Neural progenitor cell (in vitro differentiated cells): ENCODE results near the gene XPNPEP2. TPM values are rescaled to one million over a fixed set of nuclear protein-coding genes. Genes with fewer than 3 reads are reported as not detected.

Experiments
- DNase-seq: peaks from one replicate; pipeline ENCODE4 v3.0.0-alpha.2; 2016; ENCODE audit warnings: low spot score
- H2AFZ ChIP-seq: fragments of 200-600 bp; sonication (generic); replicated peaks from 2 replicates; pipeline ENCODE4 v1.6.1; 2016; ENCODE audit warnings: antibody characterized with exemption
- H3F3A ChIP-seq: fragments of 200-600 bp; sonication (generic); 2 replicates; pipeline ENCODE4 v1.6.1; 2016; ENCODE audit warnings: antibody characterized with exemption, low read depth
- H3K27ac ChIP-seq: fragments of 200-600 bp; sonication (generic); 2 replicates; pipeline ENCODE4 v1.5.1; 2016; ENCODE audit warnings: mild to moderate bottlenecking
- H3K27me3 ChIP-seq: fragments of 200-600 bp; sonication (generic); 2 replicates; pipeline ENCODE4 v1.6.1; 2016; ENCODE audit warnings: mild to moderate bottlenecking, moderate library complexity
- H3K36me3 ChIP-seq: fragments of 200-600 bp; sonication (generic); 2 replicates; pipeline ENCODE4 v1.5.1; 2016
- H3K4me1 ChIP-seq: fragments of 200-600 bp; sonication (generic); 2 replicates; pipeline ENCODE4 v1.6.1; 2016; ENCODE audit warnings: mixed run types
- H3K4me2 ChIP-seq: fragments of 200-600 bp; sonication (generic); 2 replicates; pipeline ENCODE4 v1.6.1; 2016
- H3K4me3 ChIP-seq: fragments of 200-600 bp; sonication (generic); 2 replicates; pipeline ENCODE4 v1.5.1; 2016
- H3K79me2 ChIP-seq: fragments of 200-600 bp; sonication (generic); 2 replicates; pipeline ENCODE4 v1.6.1; 2016; ENCODE audit warnings: low read depth
- H3K9ac ChIP-seq: fragments of 200-600 bp; sonication (generic); 2 replicates; pipeline ENCODE4 v1.6.1; 2016
- H3K9me3 ChIP-seq: fragments of 200-600 bp; sonication (generic); 2 replicates; pipeline ENCODE4 v1.5.1; 2016; ENCODE audit warnings: low read depth
- H4K20me1 ChIP-seq: fragments of 200-600 bp; sonication (generic); 2 replicates; pipeline ENCODE4 v1.6.1; 2016; ENCODE audit warnings: low read depth
- H3K27ac Mint-ChIP-seq: 3 replicates; pipeline ENCODE4 v1.8.0; 2021; ENCODE audit warnings: mixed read lengths
- H3K27me3 Mint-ChIP-seq: 2 replicates; pipeline ENCODE4 v1.8.0; 2022; ENCODE audit warnings: low read depth, mild to moderate bottlenecking, inconsistent platforms, moderate library complexity, mixed read lengths; ENCODE audit not compliant: insufficient read depth
- H3K36me3 Mint-ChIP-seq: 3 replicates; pipeline ENCODE4 v1.8.0; 2021; ENCODE audit warnings: mixed read lengths
- H3K4me1 Mint-ChIP-seq: 3 replicates; pipeline ENCODE4 v1.8.0; 2021; ENCODE audit warnings: mixed read lengths
- H3K4me3 Mint-ChIP-seq: 3 replicates; pipeline ENCODE4 v1.8.0; 2021; ENCODE audit warnings: mild to moderate bottlenecking, moderate library complexity, mixed read lengths
- H3K9me3 Mint-ChIP-seq: 3 replicates; pipeline ENCODE4 v1.8.0; 2020; ENCODE audit warnings: mixed read lengths
- EZH2 ChIP-seq: fragments of 200-600 bp; sonication (generic); IDR thresholded peaks from 2 replicates; pipeline ENCODE4 v1.6.1; 2017; ENCODE audit warnings: antibody characterized with exemption, mild to moderate bottlenecking, moderate library complexity
- EZH2phosphoT487 ChIP-seq: fragments of 200-600 bp; sonication (generic); IDR thresholded peaks from 2 replicates; pipeline ENCODE4 v1.6.1; 2017; ENCODE audit warnings: antibody characterized with exemption
- total RNA-seq: library from RNA; depleted of rRNA; stranded (reverse); fragments of >200 nt; gene quantifications from 2 replicates; pipeline ENCODE4 v1.2.3, GENCODE V29; 2015; ENCODE audit warnings: low replicate concordance
- TF ChIP-seq, protein P1 (sequence below): fragments of 200-600 bp; sonication (generic); IDR thresholded peaks from 2 replicates; pipeline ENCODE4 v1.5.1; 2017; ENCODE audit warnings: antibody characterized with exemption, mild to moderate bottlenecking

Gene XPNPEP2
- total RNA-seq, 1 donor from 2014 or later = 1.7 TPM

DNA sequence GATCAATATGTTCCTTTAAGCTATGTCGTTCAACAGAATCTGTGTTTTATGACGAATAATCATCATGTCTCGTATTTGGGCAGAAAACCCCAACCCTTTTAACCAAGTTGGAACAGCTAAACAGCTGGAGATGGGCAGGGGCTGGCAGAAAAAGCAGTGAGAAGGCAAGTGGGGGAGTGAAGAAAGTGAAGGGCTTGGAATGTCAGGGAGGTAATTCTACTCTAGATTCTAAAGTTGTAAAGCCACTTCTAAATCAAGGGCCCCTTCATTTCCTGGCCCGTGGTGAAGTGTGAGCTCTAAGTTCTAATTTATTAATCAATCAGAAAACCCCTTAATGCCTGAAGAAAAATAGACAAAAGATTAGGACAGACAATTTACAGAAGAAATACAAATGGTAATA, 61.4 kb downstream of the XPNPEP2 start:
- peaks cover 5% of the 10 kb centered on the region for H3K4me1 ChIP-seq
- H3K4me3 Mint-ChIP-seq = no peak overlapping the region
- DNase-seq = no peak
- no peaks in the 10 kb centered on the region for H3K27me3 Mint-ChIP-seq
- no peaks in the 10 kb centered on the region for H3K79me2 ChIP-seq
- no peaks in the 10 kb centered on the region for H3K27me3 ChIP-seq
- H3K9me3 Mint-ChIP-seq = no peaks in the 10 kb centered on the region
- no peak overlapping the region for H2AFZ ChIP-seq
- peaks cover 22% of the 10 kb centered on the region for H3K36me3 Mint-ChIP-seq
- H3K9me3 ChIP-seq = no peaks in the 10 kb centered on the region
- no peak overlapping the region for H3K27ac ChIP-seq
- H3K4me2 ChIP-seq = no peak overlapping the region
- H4K20me1 ChIP-seq = no peaks in the 10 kb centered on the region
- H3K4me3 ChIP-seq = no peak overlapping the region
- TF ChIP-seq EZH2 = no peak
- no peak for TF ChIP-seq EZH2phosphoT487
- TF ChIP-seq, protein P1, sequence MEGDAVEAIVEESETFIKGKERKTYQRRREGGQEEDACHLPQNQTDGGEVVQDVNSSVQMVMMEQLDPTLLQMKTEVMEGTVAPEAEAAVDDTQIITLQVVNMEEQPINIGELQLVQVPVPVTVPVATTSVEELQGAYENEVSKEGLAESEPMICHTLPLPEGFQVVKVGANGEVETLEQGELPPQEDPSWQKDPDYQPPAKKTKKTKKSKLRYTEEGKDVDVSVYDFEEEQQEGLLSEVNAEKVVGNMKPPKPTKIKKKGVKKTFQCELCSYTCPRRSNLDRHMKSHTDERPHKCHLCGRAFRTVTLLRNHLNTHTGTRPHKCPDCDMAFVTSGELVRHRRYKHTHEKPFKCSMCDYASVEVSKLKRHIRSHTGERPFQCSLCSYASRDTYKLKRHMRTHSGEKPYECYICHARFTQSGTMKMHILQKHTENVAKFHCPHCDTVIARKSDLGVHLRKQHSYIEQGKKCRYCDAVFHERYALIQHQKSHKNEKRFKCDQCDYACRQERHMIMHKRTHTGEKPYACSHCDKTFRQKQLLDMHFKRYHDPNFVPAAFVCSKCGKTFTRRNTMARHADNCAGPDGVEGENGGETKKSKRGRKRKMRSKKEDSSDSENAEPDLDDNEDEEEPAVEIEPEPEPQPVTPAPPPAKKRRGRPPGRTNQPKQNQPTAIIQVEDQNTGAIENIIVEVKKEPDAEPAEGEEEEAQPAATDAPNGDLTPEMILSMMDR = no peak
- no peaks in the 10 kb centered on the region for H3F3A ChIP-seq
- peaks cover 39% of the 10 kb centered on the region for H3K4me1 Mint-ChIP-seq
- no peaks in the 10 kb centered on the region for H3K36me3 ChIP-seq
- H3K9ac ChIP-seq = no peak overlapping the region
- H3K27ac Mint-ChIP-seq = no peak overlapping the region

DNA sequence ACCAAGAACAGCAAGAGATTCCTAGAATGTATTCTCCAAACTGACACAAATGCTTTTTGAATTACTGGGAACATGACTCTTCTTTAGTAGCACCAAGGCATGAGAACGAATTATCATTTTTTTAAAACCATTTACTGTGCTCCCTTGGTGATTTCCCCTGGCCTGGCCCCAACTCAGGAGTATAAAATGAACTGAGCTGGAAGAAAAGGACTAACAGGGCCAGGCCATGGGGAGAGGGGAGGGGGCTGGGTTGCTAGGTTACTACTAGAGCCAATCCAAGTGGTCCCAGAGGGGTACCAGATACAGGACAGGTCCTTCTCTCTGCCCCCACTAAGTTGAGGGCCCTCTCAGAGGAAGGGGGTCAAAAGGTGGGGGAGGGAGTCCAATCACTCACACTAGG, 64.1 kb downstream of the XPNPEP2 start:
- no peak for TF ChIP-seq EZH2
- no peak for TF ChIP-seq EZH2phosphoT487
- TF ChIP-seq, protein P1 = no peak
- Histone ChIP-seq H3K27ac (no peak overlapping the region), H3K4me1 (peaks cover 5% of the 10 kb centered on the region), H3K9ac (no peak overlapping the region), H3K79me2 (no peaks in the 10 kb centered on the region), H3K4me2 (no peak overlapping the region), H2AFZ (no peak overlapping the region), H3K27me3 (no peaks in the 10 kb centered on the region), H3F3A (no peaks in the 10 kb centered on the region), H4K20me1 (no peaks in the 10 kb centered on the region), H3K9me3 (no peaks in the 10 kb centered on the region), H3K36me3 (no peaks in the 10 kb centered on the region), H3K4me3 (no peak overlapping the region)
- DNase-seq = peak; percentile 27
- Mint-ChIP-seq H3K27me3 (no peaks in the 10 kb centered on the region), H3K27ac (peak overlapping the region; percentile 92), H3K36me3 (peaks cover 26% of the 10 kb centered on the region), H3K9me3 (no peaks in the 10 kb centered on the region), H3K4me1 (peaks cover 39% of the 10 kb centered on the region), H3K4me3 (peak overlapping the region; percentile 35)

DNA sequence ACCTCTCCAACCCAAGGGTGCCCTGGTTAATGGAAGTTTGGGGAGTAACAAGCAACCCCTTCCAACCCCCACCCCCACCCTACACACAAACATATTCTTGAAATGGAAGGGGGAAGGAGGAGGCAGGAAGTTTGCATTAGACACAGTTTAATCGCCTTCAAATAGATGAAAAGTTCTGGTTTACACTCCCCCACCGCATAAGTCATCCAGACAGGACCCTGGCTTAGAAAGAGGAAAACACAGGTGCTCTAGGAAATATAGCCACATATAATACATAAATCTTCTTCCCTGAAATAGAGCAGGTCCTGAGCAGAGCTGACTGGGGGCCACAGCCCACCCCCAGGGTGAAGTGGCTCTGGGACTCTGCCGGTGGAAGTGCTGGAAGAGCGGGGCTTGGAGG, 66.0 kb downstream of the XPNPEP2 start:
- no peaks in the 10 kb centered on the region for H3K36me3 ChIP-seq
- peaks cover 5% of the 10 kb centered on the region for H3K4me1 ChIP-seq
- H3K4me3 Mint-ChIP-seq = no peak overlapping the region
- H3K79me2 ChIP-seq = no peaks in the 10 kb centered on the region
- H3K27ac ChIP-seq = no peak overlapping the region
- DNase-seq = no peak
- H3K27me3 Mint-ChIP-seq = peaks cover 4% of the 10 kb centered on the region
- peaks cover 4% of the 10 kb centered on the region for H3K9me3 ChIP-seq
- peak overlapping the region; percentile 21 for H3K27ac Mint-ChIP-seq
- H3K4me3 ChIP-seq = no peak overlapping the region
- no peaks in the 10 kb centered on the region for H3K27me3 ChIP-seq
- TF ChIP-seq EZH2phosphoT487 (no peak), EZH2 (no peak)
- TF ChIP-seq, protein P1 = no peak
- H2AFZ ChIP-seq = no peak overlapping the region
- peaks cover 29% of the 10 kb centered on the region for H3K36me3 Mint-ChIP-seq
- no peaks in the 10 kb centered on the region for H3F3A ChIP-seq
- H3K4me1 Mint-ChIP-seq = peaks cover 35% of the 10 kb centered on the region
- no peak overlapping the region for H3K9ac ChIP-seq
- peaks cover 10% of the 10 kb centered on the region for H3K9me3 Mint-ChIP-seq
- no peaks in the 10 kb centered on the region for H4K20me1 ChIP-seq
- no peak overlapping the region for H3K4me2 ChIP-seq
